H9 (cell line): ENCODE results near the gene SLC13A4. TPM values are rescaled to one million over a fixed set of nuclear protein-coding genes. Genes with fewer than 3 reads are reported as not detected.

Experiments used
- DNase-seq: peaks from one replicate; pipeline ENCODE4 v3.0.0-alpha.2; 2017
- H2AFZ ChIP-seq: one replicate; pipeline ENCODE4 v1.6.1; 2013; ENCODE audit warnings: mild to moderate bottlenecking, low read length, control low read depth, moderate library complexity
- H2AK5ac ChIP-seq: 2 replicates; pipeline ENCODE4 v1.6.1; 2013; ENCODE audit warnings: low read length, control low read depth, mixed read lengths; ENCODE audit not compliant: insufficient read length
- H2BK120ac ChIP-seq: one replicate; pipeline ENCODE4 v1.6.1; 2013; ENCODE audit warnings: low read depth, mild to moderate bottlenecking, low read length, control low read depth, inconsistent platforms; ENCODE audit not compliant: poor library complexity, severe bottlenecking
- H2BK12ac ChIP-seq: 2 replicates; pipeline ENCODE4 v1.6.1; 2013; ENCODE audit warnings: low read length, control low read depth, mixed read lengths, low read depth; ENCODE audit not compliant: insufficient read length
- H2BK15ac ChIP-seq: 2 replicates; pipeline ENCODE4 v1.6.1; 2013; ENCODE audit warnings: low read depth, low read length, control low read depth
- H2BK20ac ChIP-seq: one replicate; pipeline ENCODE4 v1.6.1; 2013; ENCODE audit warnings: low read depth, mild to moderate bottlenecking, low read length, control low read depth, inconsistent platforms; ENCODE audit not compliant: poor library complexity, severe bottlenecking
- H2BK5ac ChIP-seq: 2 replicates; pipeline ENCODE4 v1.6.1; 2013; ENCODE audit warnings: low read length, control low read depth, mixed read lengths; ENCODE audit not compliant: insufficient read length
- H3K14ac ChIP-seq: 2 replicates; pipeline ENCODE4 v1.6.1; 2013; ENCODE audit warnings: low read length, control low read depth; ENCODE audit not compliant: insufficient read depth
- H3K18ac ChIP-seq: 2 replicates; pipeline ENCODE4 v1.6.1; 2013; ENCODE audit warnings: low read depth, mild to moderate bottlenecking, mixed read lengths, low read length, control low read depth; ENCODE audit not compliant: insufficient read length
- H3K23ac ChIP-seq: 2 replicates; pipeline ENCODE4 v1.6.1; 2013; ENCODE audit warnings: low read length, control low read depth, mixed read lengths, low read depth; ENCODE audit not compliant: insufficient read length
- H3K23me2 ChIP-seq: 2 replicates; pipeline ENCODE4 v1.6.1; 2013; ENCODE audit warnings: low read depth, mild to moderate bottlenecking, mixed read lengths, low read length, control low read depth; ENCODE audit not compliant: insufficient read length, poor library complexity, severe bottlenecking
- H3K27ac ChIP-seq: 2 replicates; pipeline ENCODE4 v1.5.1; 2013; ENCODE audit warnings: low read length, control low read depth, mixed read lengths, low read depth; ENCODE audit not compliant: insufficient read length
- H3K27me3 ChIP-seq: 2 replicates; pipeline ENCODE4 v1.6.1; 2013; ENCODE audit warnings: low read length, control low read depth, inconsistent platforms; ENCODE audit not compliant: insufficient read depth
- H3K4ac ChIP-seq: 2 replicates; pipeline ENCODE4 v1.6.1; 2013; ENCODE audit warnings: low read depth, mild to moderate bottlenecking, control low read depth, inconsistent platforms, low read length, moderate library complexity
- H3K4me1 ChIP-seq: 2 replicates; pipeline ENCODE4 v1.6.1; 2013; ENCODE audit warnings: low read length, control low read depth, inconsistent platforms; ENCODE audit not compliant: insufficient read depth
- H3K4me2 ChIP-seq: 2 replicates; pipeline ENCODE4 v1.6.1; 2013; ENCODE audit warnings: low read length, control low read depth, mixed read lengths; ENCODE audit not compliant: insufficient read length, insufficient read depth
- H3K56ac ChIP-seq: 2 replicates; pipeline ENCODE4 v1.6.1; 2013; ENCODE audit warnings: low read depth, mild to moderate bottlenecking, mixed read lengths, low read length, control low read depth; ENCODE audit not compliant: insufficient read length
- H3K79me1 ChIP-seq: 2 replicates; pipeline ENCODE4 v1.6.1; 2013; ENCODE audit warnings: low read depth, mild to moderate bottlenecking, moderate library complexity, low read length, control low read depth, inconsistent platforms; ENCODE audit not compliant: insufficient read depth, poor library complexity, severe bottlenecking
- H3K79me2 ChIP-seq: 2 replicates; pipeline ENCODE4 v1.6.1; 2013; ENCODE audit warnings: low read length, control low read depth, inconsistent platforms; ENCODE audit not compliant: insufficient read depth
- H3K9ac ChIP-seq: 2 replicates; pipeline ENCODE4 v1.6.1; 2013; ENCODE audit warnings: low read length, control low read depth, mixed read lengths; ENCODE audit not compliant: insufficient read length; ENCODE audit errors: extremely low read depth
- H3K9me3 ChIP-seq: one replicate; pipeline ENCODE4 v1.6.1; 2013; ENCODE audit warnings: low read depth, low read length, inconsistent platforms; ENCODE audit not compliant: control insufficient read depth
- H3T11ph ChIP-seq: one replicate; pipeline ENCODE4 v1.6.1; 2013; ENCODE audit warnings: mild to moderate bottlenecking, low read length, control low read depth, inconsistent platforms
- H4K20me1 ChIP-seq: one replicate; pipeline ENCODE4 v1.6.1; 2013; ENCODE audit not compliant: control insufficient read depth, insufficient read length, insufficient read depth
- H4K5ac ChIP-seq: 2 replicates; pipeline ENCODE4 v1.6.1; 2013; ENCODE audit warnings: low read depth, mild to moderate bottlenecking, mixed read lengths, low read length, control low read depth; ENCODE audit not compliant: insufficient read length
- H4K8ac ChIP-seq: replicated peaks from 2 replicates; pipeline ENCODE4 v1.6.1; 2013; ENCODE audit warnings: low read length, control low read depth, mixed read lengths, low read depth; ENCODE audit not compliant: insufficient read length
- H4K91ac ChIP-seq: 2 replicates; pipeline ENCODE4 v1.6.1; 2013; ENCODE audit warnings: low read depth, mild to moderate bottlenecking, moderate library complexity, mixed read lengths, low read length, control low read depth; ENCODE audit not compliant: insufficient read length
- H3K27ac Mint-ChIP-seq, 3 experiments: 2 replicates in 2 of 3; 3 replicates in 1 of 3; pipeline ENCODE4 v1.8.0; 2020 to 2021; ENCODE audit warnings: mixed read lengths in 3 of 3, mild to moderate bottlenecking in 1 of 3, moderate library complexity in 1 of 3
- H3K27me3 Mint-ChIP-seq: 2 replicates; pipeline ENCODE4 v1.8.0; 2021; ENCODE audit warnings: low read depth, mild to moderate bottlenecking, moderate library complexity, mixed read lengths
- H3K36me3 Mint-ChIP-seq, 3 experiments: 2 replicates in 2 of 3; 3 replicates in 1 of 3; pipeline ENCODE4 v1.8.0; 2020 to 2021; ENCODE audit warnings: low read depth in 3 of 3, mixed read lengths in 3 of 3; ENCODE audit not compliant: insufficient read depth in 1 of 3
- H3K4me1 Mint-ChIP-seq, 2 experiments: 2 replicates each; pipeline ENCODE4 v1.8.0; 2020; ENCODE audit warnings: mixed read lengths in 2 of 2
- H3K4me3 Mint-ChIP-seq, 2 experiments: 2 replicates in 1 of 2; 3 replicates in 1 of 2; pipeline ENCODE4 v1.8.0; 2020 to 2021; ENCODE audit warnings: mild to moderate bottlenecking in 2 of 2, mixed read lengths in 2 of 2, moderate library complexity in 1 of 2
- H3K9me3 Mint-ChIP-seq, 2 experiments: 2 replicates in 1 of 2; 3 replicates in 1 of 2; pipeline ENCODE4 v1.8.0; 2020; ENCODE audit warnings: mild to moderate bottlenecking in 2 of 2, mixed read lengths in 2 of 2, moderate library complexity in 1 of 2
- WGBS: extraction: QIAGEN DNeasy Blood & Tissue Kit; methylation state at CpG from one replicate; pipeline ENCODE4 v1.1.7; 2013; ENCODE audit warnings: missing lambda C conversion rate, low lambda C conversion rate, mixed read lengths; ENCODE audit not compliant: insufficient read length; ENCODE audit errors: extremely low coverage; 5-methylcytosine and 5-hydroxymethylcytosine counted together
- total RNA-seq: library from RNA; stranded (reverse); gene quantifications from 2 replicates; pipeline ENCODE4 v1.2.1, GENCODE V29; 2021
- TF ChIP-seq, protein P1 (sequence below): fragments of 200-600 bp; sonication (generic); conservative IDR thresholded peaks from 3 replicates; pipeline ENCODE4 v1.8.0; 2021; ENCODE audit warnings: antibody characterized with exemption, mild to moderate bottlenecking

SLC13A4 gene
- total RNA-seq, 1 experiment from 2014 or later: 3.5 TPM

GRCh38 chr7:135706858-135707569, 21.0 kb downstream of the SLC13A4 start:
- Histone ChIP-seq H3K56ac (no peak overlapping the region), H2BK15ac (no peak overlapping the region), H2BK120ac (no peak overlapping the region), H3K79me2 (no peaks in the 10 kb centered on the region), H3K9ac (no peak overlapping the region), H3K4me2 (no peak overlapping the region), H4K8ac (no peak overlapping the region), H3K79me1 (no peaks in the 10 kb centered on the region), H3K4ac (no peak overlapping the region), H3K23ac (no peak overlapping the region), H2BK20ac (no peak overlapping the region), H4K91ac (no peak overlapping the region), H3K27ac (no peak overlapping the region), H2BK5ac (no peak overlapping the region), H3K23me2 (no peaks in the 10 kb centered on the region), H3K14ac (no peak overlapping the region), H2BK12ac (no peak overlapping the region), H3K4me1 (no peaks in the 10 kb centered on the region), H2AK5ac (no peak overlapping the region), H3K27me3 (no peaks in the 10 kb centered on the region), H3T11ph (no peak overlapping the region), H3K18ac (no peak overlapping the region), H3K9me3 (no peaks in the 10 kb centered on the region), H4K5ac (no peak overlapping the region), H4K20me1 (no peaks in the 10 kb centered on the region), H2AFZ (no peak overlapping the region)
- WGBS: no CpG with 5 or more reads among the region's 7 CpGs
- H3K36me3 Mint-ChIP-seq: no peaks in the 10 kb centered on the region
- peaks cover 7 to 16% of the 10 kb centered on the region in 2 experiments for H3K4me1 Mint-ChIP-seq
- no peak for DNase-seq
- H3K27me3 Mint-ChIP-seq: no peaks in the 10 kb centered on the region; the same call in 1 of the 2 replicates
- H3K27ac Mint-ChIP-seq: no peak overlapping the region; a peak in 1 of 7 replicates
- no peaks in the 10 kb centered on the region for H3K9me3 Mint-ChIP-seq
- TF ChIP-seq, protein P1, sequence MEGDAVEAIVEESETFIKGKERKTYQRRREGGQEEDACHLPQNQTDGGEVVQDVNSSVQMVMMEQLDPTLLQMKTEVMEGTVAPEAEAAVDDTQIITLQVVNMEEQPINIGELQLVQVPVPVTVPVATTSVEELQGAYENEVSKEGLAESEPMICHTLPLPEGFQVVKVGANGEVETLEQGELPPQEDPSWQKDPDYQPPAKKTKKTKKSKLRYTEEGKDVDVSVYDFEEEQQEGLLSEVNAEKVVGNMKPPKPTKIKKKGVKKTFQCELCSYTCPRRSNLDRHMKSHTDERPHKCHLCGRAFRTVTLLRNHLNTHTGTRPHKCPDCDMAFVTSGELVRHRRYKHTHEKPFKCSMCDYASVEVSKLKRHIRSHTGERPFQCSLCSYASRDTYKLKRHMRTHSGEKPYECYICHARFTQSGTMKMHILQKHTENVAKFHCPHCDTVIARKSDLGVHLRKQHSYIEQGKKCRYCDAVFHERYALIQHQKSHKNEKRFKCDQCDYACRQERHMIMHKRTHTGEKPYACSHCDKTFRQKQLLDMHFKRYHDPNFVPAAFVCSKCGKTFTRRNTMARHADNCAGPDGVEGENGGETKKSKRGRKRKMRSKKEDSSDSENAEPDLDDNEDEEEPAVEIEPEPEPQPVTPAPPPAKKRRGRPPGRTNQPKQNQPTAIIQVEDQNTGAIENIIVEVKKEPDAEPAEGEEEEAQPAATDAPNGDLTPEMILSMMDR: no peak
- no peak overlapping the region for H3K4me3 Mint-ChIP-seq
